Esophagus muscularis mucosa (tissue), 4 donors: ENCODE data around the gene KNOP1. TPM values are rescaled to one million over a fixed set of nuclear protein-coding genes. Genes with fewer than 3 reads are reported as not detected.

ENCODE experiments used
- DNase-seq: peaks from one replicate; pipeline ENCODE4 v3.0.0-alpha.2; 2017; ENCODE audit errors: extremely low spot score
- H3K27ac ChIP-seq, 4 donors: fragments of 200-600 bp; sonication (generic); replicated peaks in 1 of 4; 1 replicate in 3 of 4; 2 replicates in 1 of 4; pipeline ENCODE4 v1.5.1; 2016 to 2019; ENCODE audit warnings: mild to moderate bottlenecking in 1 of 4
- H3K27me3 ChIP-seq, 4 donors: fragments of 200-600 bp; sonication (generic); one replicate each; pipeline versions ENCODE4 v1.5.1 to v1.6.0; 2016 to 2019
- H3K36me3 ChIP-seq, 4 donors: fragments of 200-600 bp; sonication (generic); one replicate each; pipeline ENCODE4 v1.5.1; 2016 to 2019
- H3K4me1 ChIP-seq, 4 donors: fragments of 200-600 bp; sonication (generic); one replicate each; pipeline ENCODE4 v1.5.1; 2016 to 2019
- H3K4me3 ChIP-seq, 4 donors: fragments of 200-600 bp; sonication (generic); 1 replicate in 2 of 4; 2 replicates in 2 of 4; pipeline ENCODE4 v1.5.1; 2016 to 2019; ENCODE audit warnings: mild to moderate bottlenecking in 4 of 4, moderate library complexity in 1 of 4
- H3K9me3 ChIP-seq, 4 donors: fragments of 200-600 bp; sonication (generic); 1 replicate in 3 of 4; 2 replicates in 1 of 4; pipeline ENCODE4 v1.5.1; 2016 to 2019
- EP300 ChIP-seq: sonication (generic); formaldehyde crosslinking; IDR thresholded peaks from one replicate; pipeline ENCODE4 v1.6.1; 2017; ENCODE audit warnings: antibody characterized with exemption
- POLR2A ChIP-seq: fragments of 450-650 bp; IDR thresholded peaks from one replicate; pipeline ENCODE4 v1.6.1; 2017; ENCODE audit warnings: antibody characterized with exemption, moderate library complexity, mild to moderate bottlenecking, low read depth
- POLR2AphosphoS5 ChIP-seq, 2 donors: sonication (generic); formaldehyde crosslinking; IDR thresholded peaks; one replicate each; pipeline ENCODE4 v1.6.1; 2017; ENCODE audit warnings: antibody characterized with exemption in 2 of 2
- WGBS: methylation state at CpG from one replicate; pipeline ENCODE4 v1.1.5; 2018; 5-methylcytosine and 5-hydroxymethylcytosine counted together
- intact Hi-C: fragments of 100-400 bp; cut with DNase I; formaldehyde crosslinking; loops from one replicate; pipeline ENCODE4 v1.15.1; 2023
- total RNA-seq, 4 donors: library from RNA; depleted of rRNA; stranded (reverse); fragments of >200 nt; gene quantifications; one replicate each; pipeline versions ENCODE4 v1.1.0 to v1.2.1, GENCODE V29; 2016
- TF ChIP-seq, protein P1 (sequence below), 3 experiments: fragments of 200-600 bp in 2 of 3; fragments of 450-650 bp in 1 of 3; sonication (generic) in 2 of 3; IDR thresholded peaks; one replicate each; pipeline ENCODE4 v1.5.1; 2017 to 2019; ENCODE audit warnings: antibody characterized with exemption in 3 of 3, mild to moderate bottlenecking in 2 of 3, moderate library complexity in 1 of 3

Gene KNOP1
- total RNA-seq, 4 donors from 2014 or later = 7.3 to 9.9 (median 9.1) TPM

DNA sequence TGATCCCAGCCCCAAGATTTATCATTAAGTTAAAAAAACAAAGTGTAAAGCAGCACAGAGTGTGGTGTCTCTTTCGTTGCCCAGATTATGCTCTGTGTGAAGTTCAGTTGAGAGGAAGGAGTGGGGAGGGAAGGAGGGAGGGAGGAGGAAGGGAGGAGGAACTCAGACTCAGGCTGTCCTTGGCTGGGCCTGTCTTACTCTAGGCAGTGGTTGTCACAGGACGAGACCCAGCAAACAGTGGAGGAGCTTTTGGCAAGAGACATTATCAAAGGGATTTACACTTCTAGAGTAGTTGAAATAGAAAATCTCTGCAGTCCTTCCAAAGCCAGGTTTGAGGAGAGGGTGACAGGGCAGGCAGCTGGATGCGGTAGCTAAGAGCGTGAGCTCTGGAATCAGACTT is 27.8 kb downstream of the KNOP1 start:
- intact Hi-C loops = no loop called here
- Histone ChIP-seq H3K27me3 (no peaks in the 10 kb centered on the region), H3K9me3 (no peaks in the 10 kb centered on the region), H3K27ac (peak overlapping the region in 3 of 4 donors; percentile 9 to 53 (median 47)), H3K4me1 (peaks cover 8 to 21% (median 17%) of the 10 kb centered on the region in 4 donors), H3K36me3 (peaks cover 21 to 77% (median 56%) of the 10 kb centered on the region in 4 donors), H3K4me3 (no peak overlapping the region)
- WGBS = 62% methylated on average over 4 of the region's 4 CpGs
- no peak for DNase-seq
- TF ChIP-seq POLR2A (no peak), EP300 (no peak), POLR2AphosphoS5 (IDR thresholded peaks at IDR 0.05) (no peak)
- TF ChIP-seq, protein P1, sequence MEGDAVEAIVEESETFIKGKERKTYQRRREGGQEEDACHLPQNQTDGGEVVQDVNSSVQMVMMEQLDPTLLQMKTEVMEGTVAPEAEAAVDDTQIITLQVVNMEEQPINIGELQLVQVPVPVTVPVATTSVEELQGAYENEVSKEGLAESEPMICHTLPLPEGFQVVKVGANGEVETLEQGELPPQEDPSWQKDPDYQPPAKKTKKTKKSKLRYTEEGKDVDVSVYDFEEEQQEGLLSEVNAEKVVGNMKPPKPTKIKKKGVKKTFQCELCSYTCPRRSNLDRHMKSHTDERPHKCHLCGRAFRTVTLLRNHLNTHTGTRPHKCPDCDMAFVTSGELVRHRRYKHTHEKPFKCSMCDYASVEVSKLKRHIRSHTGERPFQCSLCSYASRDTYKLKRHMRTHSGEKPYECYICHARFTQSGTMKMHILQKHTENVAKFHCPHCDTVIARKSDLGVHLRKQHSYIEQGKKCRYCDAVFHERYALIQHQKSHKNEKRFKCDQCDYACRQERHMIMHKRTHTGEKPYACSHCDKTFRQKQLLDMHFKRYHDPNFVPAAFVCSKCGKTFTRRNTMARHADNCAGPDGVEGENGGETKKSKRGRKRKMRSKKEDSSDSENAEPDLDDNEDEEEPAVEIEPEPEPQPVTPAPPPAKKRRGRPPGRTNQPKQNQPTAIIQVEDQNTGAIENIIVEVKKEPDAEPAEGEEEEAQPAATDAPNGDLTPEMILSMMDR (IDR thresholded peaks at IDR 0.05) = no peak

DNA sequence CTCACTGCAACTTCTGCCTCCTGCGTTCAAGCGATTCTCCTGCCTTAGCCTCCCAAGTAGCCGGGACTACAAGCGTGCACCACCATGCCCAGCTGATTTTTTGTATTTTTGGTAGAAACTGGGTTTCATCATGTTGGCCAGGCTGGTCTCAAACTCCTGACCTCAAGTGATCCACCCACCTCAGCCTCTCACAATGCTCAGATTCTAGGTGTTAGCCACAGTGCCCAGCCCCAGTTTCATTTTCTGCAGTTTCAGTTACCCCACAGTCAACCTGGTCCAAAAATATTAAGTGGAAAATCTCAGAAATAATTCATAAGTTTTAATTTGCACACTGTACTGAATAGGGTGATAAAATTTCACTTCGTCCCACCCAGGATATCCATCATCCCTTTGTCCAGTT is 28.7 kb downstream of the KNOP1 start:
- TF ChIP-seq EP300 (no peak), POLR2A (no peak), POLR2AphosphoS5 (IDR thresholded peaks at IDR 0.05) (no peak)
- TF ChIP-seq, protein P1 (IDR thresholded peaks at IDR 0.05) = no peak
- 97% methylated on average over 5 of the region's 5 CpGs for WGBS
- Histone ChIP-seq H3K4me1 (peaks cover 8 to 21% (median 17%) of the 10 kb centered on the region in 4 donors), H3K27ac (no peak overlapping the region), H3K27me3 (no peaks in the 10 kb centered on the region), H3K4me3 (no peak overlapping the region), H3K9me3 (no peaks in the 10 kb centered on the region), H3K36me3 (peaks cover 30 to 85% (median 65%) of the 10 kb centered on the region in 4 donors)
- intact Hi-C loops = no loop called here
- DNase-seq = no peak

DNA sequence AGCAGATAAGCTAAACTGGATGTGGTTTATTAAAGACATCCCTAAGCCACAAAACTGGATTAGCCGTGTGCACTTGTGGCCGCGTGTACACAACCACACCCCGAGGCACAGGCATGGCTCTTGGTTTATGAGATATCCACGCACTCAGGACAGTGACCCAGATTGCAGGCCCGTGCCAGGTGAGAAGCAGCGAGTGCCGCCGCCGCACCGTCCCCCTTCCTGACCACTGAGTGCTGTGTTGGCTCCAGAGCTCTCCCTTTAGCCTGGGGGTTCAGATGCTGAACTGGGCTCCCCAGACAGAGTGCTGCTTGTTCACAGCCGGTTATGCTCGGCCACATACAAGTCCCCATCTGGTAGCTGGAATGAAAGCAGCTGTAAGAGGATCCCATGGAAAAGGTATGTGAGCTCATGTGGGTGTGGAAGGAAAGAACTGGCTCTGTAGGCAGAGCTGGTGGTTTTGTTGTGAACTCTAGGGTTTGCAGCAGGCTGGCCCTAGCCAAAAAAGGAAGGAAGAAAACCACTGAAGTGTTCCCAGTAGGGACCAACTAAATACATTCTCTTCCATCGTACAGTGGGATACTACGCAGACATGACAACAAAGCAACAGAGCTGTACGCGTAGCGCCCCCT is 29.5 kb downstream of the KNOP1 start:
- H3K27ac ChIP-seq = no peak overlapping the region
- peaks cover 38 to 85% (median 73%) of the 10 kb centered on the region in 4 donors for H3K36me3 ChIP-seq
- intact Hi-C loops = no loop called here
- 89% methylated on average over 17 of the region's 18 CpGs for WGBS
- H3K4me3 ChIP-seq = no peak overlapping the region
- H3K4me1 ChIP-seq = peaks cover 8 to 21% (median 17%) of the 10 kb centered on the region in 4 donors
- DNase-seq = no peak
- no peaks in the 10 kb centered on the region for H3K9me3 ChIP-seq
- TF ChIP-seq EP300 (no peak), POLR2A (no peak), POLR2AphosphoS5 (IDR thresholded peaks at IDR 0.05) (no peak)
- TF ChIP-seq, protein P1 (IDR thresholded peaks at IDR 0.05) = no peak
- H3K27me3 ChIP-seq = no peaks in the 10 kb centered on the region

DNA sequence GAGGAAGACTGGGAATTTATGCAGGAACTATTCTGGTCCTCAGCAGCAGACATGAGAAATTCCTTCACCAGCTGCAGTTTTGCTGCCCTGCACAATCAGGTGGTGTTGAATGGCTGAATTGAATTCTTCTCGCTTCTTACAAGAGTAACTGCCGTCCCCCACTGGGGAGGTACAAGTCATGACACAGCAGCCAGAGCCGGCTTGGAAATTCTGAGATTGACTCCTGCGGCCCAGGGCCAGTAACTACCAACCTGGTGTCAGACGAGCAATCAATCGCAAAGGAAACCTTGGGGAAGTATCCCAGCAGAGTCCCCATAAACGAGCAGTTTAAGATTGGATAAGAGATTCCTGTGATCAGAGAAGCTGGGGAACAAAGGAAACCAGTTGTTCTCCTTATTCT is 30.7 kb downstream of the KNOP1 start:
- Histone ChIP-seq H3K4me3 (no peak overlapping the region), H3K36me3 (peaks cover 51 to 85% (median 75%) of the 10 kb centered on the region in 4 donors), H3K27me3 (no peaks in the 10 kb centered on the region), H3K4me1 (peaks cover 8 to 21% (median 17%) of the 10 kb centered on the region in 4 donors), H3K9me3 (no peaks in the 10 kb centered on the region), H3K27ac (no peak overlapping the region)
- intact Hi-C loops = no loop called here
- WGBS = 85% methylated on average over 7 of the region's 7 CpGs
- no peak for DNase-seq
- TF ChIP-seq, protein P1 (IDR thresholded peaks at IDR 0.05) = no peak

DNA sequence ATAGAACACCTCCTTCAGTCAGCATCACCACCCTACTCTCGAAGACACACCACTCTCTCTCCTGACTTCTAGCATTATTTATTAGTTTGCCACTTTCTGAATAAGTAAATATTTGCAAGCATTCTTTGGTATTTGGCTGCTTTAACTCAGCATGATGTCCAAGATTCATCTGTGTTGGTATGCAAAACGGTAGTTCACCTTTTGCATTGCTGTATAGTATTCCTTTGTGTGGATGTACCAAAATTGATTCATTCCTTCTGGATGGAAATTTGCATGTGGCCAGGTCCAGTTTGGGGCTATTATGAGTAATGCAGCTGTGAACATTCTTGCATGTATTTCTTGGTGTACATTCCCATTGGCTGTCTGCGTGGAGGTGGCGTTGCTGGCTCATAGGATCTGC is 32.9 kb downstream of the KNOP1 start:
- Histone ChIP-seq H3K4me1 (peaks cover 0 to 10% (median 6%) of the 10 kb centered on the region in 4 donors), H3K36me3 (peaks cover 45 to 92% (median 72%) of the 10 kb centered on the region in 4 donors), H3K27ac (no peak overlapping the region), H3K27me3 (no peaks in the 10 kb centered on the region), H3K4me3 (no peak overlapping the region), H3K9me3 (no peaks in the 10 kb centered on the region)
- TF ChIP-seq, protein P1 (IDR thresholded peaks at IDR 0.05) = no peak
- TF ChIP-seq POLR2AphosphoS5 (IDR thresholded peaks at IDR 0.05) = no peak
- TF ChIP-seq POLR2A = no peak
- no peak for TF ChIP-seq EP300
- 99% methylated on average over 4 of the region's 4 CpGs for WGBS
- no peak for DNase-seq
- intact Hi-C loops = no loop called here
